ENCODE measurements around the gene PITPNB.

DNA sequence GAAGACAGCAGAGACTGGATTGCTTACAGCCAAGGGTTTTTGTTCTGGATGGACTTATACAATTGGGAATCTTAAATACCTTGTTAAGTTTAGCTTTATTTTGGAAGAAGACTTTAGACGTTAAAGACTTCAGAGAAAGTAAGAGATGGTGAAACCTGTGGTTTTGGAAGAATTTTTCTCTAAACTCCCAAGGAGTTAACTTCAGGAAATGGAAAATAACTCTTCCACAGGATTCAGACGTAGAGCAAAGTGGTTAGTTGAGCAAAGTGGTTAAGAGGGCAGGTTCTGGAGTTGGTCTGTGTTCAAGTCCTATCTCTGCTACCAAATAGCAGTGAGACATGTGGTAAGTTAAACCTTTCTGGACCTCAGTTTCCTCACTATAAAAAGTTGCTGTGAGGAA, 12.8 kb downstream of the PITPNB start:
- no peak for TF ChIP-seq GATA2 (IDR thresholded peaks at IDR 0.05; ENCODE audit: low read depth, low read length)
- no peak for TF ChIP-seq GATA3 (IDR thresholded peaks at IDR 0.05; ENCODE audit: low read depth, low read length)
